Putamen (tissue), 1 donor: Measurements from ENCODE around the gene H2BK1.

Source experiments
- DNase-seq: peaks from one replicate; pipeline ENCODE4 v3.0.0-alpha.2; 2016; ENCODE audit warnings: low spot score

Gene H2BK1

GRCh38 chr7:151245360-151246101, 35.2 kb upstream of the H2BK1 start:
- no peak for DNase-seq

GRCh38 chr7:151244841-151245346, 34.6 kb upstream of the H2BK1 start:
- no peak for DNase-seq

GRCh38 chr7:151244196-151244840, 34.0 kb upstream of the H2BK1 start:
- DNase-seq, result no peak

- DNase-seq, result no peak
Measured at GRCh38 chr7:151243408-151244195, 33.3 kb upstream of the H2BK1 start.

- no peak for DNase-seq
Measured at GRCh38 chr7:151243045-151243349, 32.7 kb upstream of the H2BK1 start.

GRCh38 chr7:151242159-151243044, 32.1 kb upstream of the H2BK1 start:
- DNase-seq, result no peak

GRCh38 chr7:151241755-151242096, 31.4 kb upstream of the H2BK1 start:
- no peak for DNase-seq

GRCh38 chr7:151240942-151241754, 30.9 kb upstream of the H2BK1 start:
- DNase-seq, result no peak

- DNase-seq, result no peak
Measured at GRCh38 chr7:151240536-151240935, 30.2 kb upstream of the H2BK1 start.

GRCh38 chr7:151239837-151240459, 29.7 kb upstream of the H2BK1 start:
- no peak for DNase-seq

GRCh38 chr7:151238924-151239836, 28.9 kb upstream of the H2BK1 start:
- no peak for DNase-seq

GRCh38 chr7:151238190-151238810, 28.0 kb upstream of the H2BK1 start:
- no peak for DNase-seq

GRCh38 chr7:151237244-151238189, 27.2 kb upstream of the H2BK1 start:
- DNase-seq, result no peak

- DNase-seq, result no peak
Measured at GRCh38 chr7:151236406-151236805, 26.1 kb upstream of the H2BK1 start.

- DNase-seq, result no peak
Measured at GRCh38 chr7:151235091-151235787, 25.0 kb upstream of the H2BK1 start.

- DNase-seq, result no peak
Measured at GRCh38 chr7:151233804-151234203, 23.5 kb upstream of the H2BK1 start.
